Keratinocyte (primary cell): ENCODE data around the gene SERPINE1. TPM values are rescaled to one million over a fixed set of nuclear protein-coding genes. Genes with fewer than 3 reads are reported as not detected.

Source experiments
- DNase-seq: peaks from one replicate; pipeline ENCODE4 v3.0.0-alpha.2; 2011; ENCODE audit warnings: low read depth, missing footprints, low spot score
- FAIRE-seq: peaks from 2 replicates; lab custom pipeline; 2011; peaks lifted over from hg19 to GRCh38; lab: Jason Lieb, UNC
- H2AFZ ChIP-seq: 2 replicates; pipeline ENCODE4 v1.6.0; 2012; ENCODE audit warnings: low read length, control low read depth, inconsistent platforms; ENCODE audit not compliant: control insufficient read depth
- H3K27ac ChIP-seq: 2 replicates; pipeline ENCODE4 v1.5.1; 2011; ENCODE audit warnings: low read length; ENCODE audit not compliant: control insufficient read depth, insufficient read depth
- H3K27me3 ChIP-seq: 3 replicates; pipeline ENCODE4 v1.6.0; 2011; ENCODE audit warnings: low read length; ENCODE audit not compliant: control insufficient read depth, insufficient read depth; ENCODE audit errors: extremely low read depth
- H3K36me3 ChIP-seq, 2 experiments: 2 replicates in 1 of 2; 3 replicates in 1 of 2; pipeline ENCODE4 v1.5.1; 2011; ENCODE audit warnings: low read length in 2 of 2, mild to moderate bottlenecking in 1 of 2; ENCODE audit not compliant: control insufficient read depth in 2 of 2, insufficient read depth in 2 of 2; ENCODE audit errors: extremely low read depth in 1 of 2
- H3K4me1 ChIP-seq: 3 replicates; pipeline ENCODE4 v1.5.1; 2011; ENCODE audit warnings: low read length; ENCODE audit not compliant: control insufficient read depth, insufficient read depth; ENCODE audit errors: extremely low read depth
- H3K4me2 ChIP-seq: 3 replicates; pipeline ENCODE4 v1.6.0; 2011; ENCODE audit warnings: low read depth, low read length; ENCODE audit not compliant: control insufficient read depth, insufficient read depth; ENCODE audit errors: extremely low read depth
- H3K4me3 ChIP-seq, 3 experiments: fragments of 200-600 bp in 1 of 3; sonication (generic) in 1 of 3; 2 replicates in 2 of 3; 3 replicates in 1 of 3; pipeline ENCODE4 v1.5.1; 2011 to 2016; ENCODE audit warnings: low read length in 3 of 3, mild to moderate bottlenecking in 3 of 3, control low read depth in 2 of 3, inconsistent platforms in 1 of 3, low read depth in 1 of 3, mixed read lengths in 1 of 3, mixed run types in 1 of 3, moderate library complexity in 1 of 3; ENCODE audit not compliant: control insufficient read depth in 2 of 3, insufficient read depth in 2 of 3; ENCODE audit errors: extremely low read depth in 1 of 3
- H3K79me2 ChIP-seq: 2 replicates; pipeline ENCODE4 v1.6.0; 2012; ENCODE audit warnings: low read length; ENCODE audit not compliant: control insufficient read depth, insufficient read depth
- H3K9ac ChIP-seq: 3 replicates; pipeline ENCODE4 v1.6.0; 2011; ENCODE audit warnings: low read length; ENCODE audit not compliant: control insufficient read depth, insufficient read depth; ENCODE audit errors: extremely low read depth
- H3K9me1 ChIP-seq: 3 replicates; pipeline ENCODE4 v1.6.0; 2011; ENCODE audit warnings: low read length; ENCODE audit not compliant: control insufficient read depth, insufficient read depth; ENCODE audit errors: extremely low read depth
- H3K9me3 ChIP-seq: 2 replicates; pipeline ENCODE4 v1.5.1; 2012; ENCODE audit warnings: low read depth, low read length; ENCODE audit not compliant: control insufficient read depth
- H4K20me1 ChIP-seq: 3 replicates; pipeline ENCODE4 v1.6.0; 2011; ENCODE audit warnings: low read length; ENCODE audit not compliant: control insufficient read depth, insufficient read depth; ENCODE audit errors: extremely low read depth
- CTCF ChIP-seq, 3 experiments: IDR thresholded peaks in 1 of 3; conservative IDR thresholded peaks in 1 of 3; optimal IDR thresholded peaks in 1 of 3; 2 replicates in 2 of 3; 3 replicates in 1 of 3; pipeline versions ENCODE3 to v1.5.1; 2011; ENCODE audit warnings: low read length in 3 of 3, mild to moderate bottlenecking in 3 of 3, moderate library complexity in 2 of 3, control low read depth in 1 of 3, inconsistent platforms in 1 of 3; ENCODE audit not compliant: insufficient read depth in 2 of 3; ENCODE audit errors: extremely low read depth in 1 of 3
- EZH2 ChIP-seq: IDR thresholded peaks from one replicate; pipeline ENCODE4 v1.6.1; 2012; ENCODE audit warnings: inconsistent platforms, mild to moderate bottlenecking, low read length, moderate library complexity
- dilution Hi-C: fragments of 300-500 bp; cut with MboI; formaldehyde crosslinking; loops from one replicate; pipeline ENCODE4 v1.7.0; 2020; ENCODE audit warnings: low sequenced_read_pairs; ENCODE audit not compliant: extremely low pct_ligation_motif_present
- polyA plus RNA-seq, 5 experiments: library from polyadenylated mRNA; depleted of rRNA in 3 of 5; stranded (reverse) in 3 of 5; stranded (forward) in 1 of 5; unstranded in 1 of 5; fragments of >200 nt; gene quantifications; 1 replicate in 1 of 5; 2 replicates in 3 of 5; 3 replicates in 1 of 5; pipeline versions ENCODE4 v1.2.1 to v1.2.3, GENCODE V29; 2011 to 2012; ENCODE audit warnings: missing spikeins in 2 of 5, low read depth in 1 of 5, low replicate concordance in 1 of 5

SERPINE1 gene
- polyA plus RNA-seq, 1 donor (not counting 4 experiments of a cell fraction or from before 2014, with no cell fraction given) = 522 TPM

- no peaks in the 10 kb centered on the region for H3K9me3 ChIP-seq
- DNase-seq (no peak), FAIRE-seq (no peak)
- H3K4me1 ChIP-seq = peaks cover 35% of the 10 kb centered on the region
- H3K27ac ChIP-seq = no peak overlapping the region
- H3K4me2 ChIP-seq = no peak overlapping the region
- peaks cover 3% of the 10 kb centered on the region for H4K20me1 ChIP-seq
- no peak overlapping the region for H3K9ac ChIP-seq
- H2AFZ ChIP-seq = no peak overlapping the region
- dilution Hi-C loops = no loop called here
- no peaks in the 10 kb centered on the region for H3K36me3 ChIP-seq
- H3K9me1 ChIP-seq = no peaks in the 10 kb centered on the region
- H3K79me2 ChIP-seq = no peaks in the 10 kb centered on the region
- TF ChIP-seq EZH2 (peak; percentile 18), CTCF (optimal IDR thresholded peaks at IDR 0.05 in 1 of 3, IDR thresholded peaks at IDR 0.05 in 1 of 3, conservative IDR thresholded peaks at IDR 0.05 in 1 of 3; ENCODE audit: extremely low read depth in 1 of 3, insufficient read depth in 2 of 3, low read length in 3 of 3) (no peak)
- no peak overlapping the region for H3K4me3 ChIP-seq
- H3K27me3 ChIP-seq = peaks cover 97% of the 10 kb centered on the region
Observed at GRCh38 chr7:101170617-101171441, 43.9 kb downstream of the SERPINE1 start.

GRCh38 chr7:101171442-101171837 is 44.5 kb downstream of the SERPINE1 start:
- Histone ChIP-seq H3K36me3 (no peaks in the 10 kb centered on the region), H3K9me3 (no peaks in the 10 kb centered on the region), H2AFZ (no peak overlapping the region), H3K9ac (no peak overlapping the region), H3K27me3 (peaks cover 96% of the 10 kb centered on the region), H3K4me2 (no peak overlapping the region), H3K4me1 (peaks cover 33% of the 10 kb centered on the region), H3K9me1 (no peaks in the 10 kb centered on the region), H3K79me2 (no peaks in the 10 kb centered on the region), H4K20me1 (peaks cover 3% of the 10 kb centered on the region), H3K27ac (no peak overlapping the region), H3K4me3 (no peak overlapping the region)
- TF ChIP-seq CTCF (optimal IDR thresholded peaks at IDR 0.05 in 1 of 3, IDR thresholded peaks at IDR 0.05 in 1 of 3, conservative IDR thresholded peaks at IDR 0.05 in 1 of 3; ENCODE audit: extremely low read depth in 1 of 3, insufficient read depth in 2 of 3, low read length in 3 of 3) (peak in 2 of 3 experiments; percentile 8 to 28), EZH2 (no peak)
- dilution Hi-C loops = no loop called here
- FAIRE-seq (no peak), DNase-seq (no peak)
